GM12874 (cell line): ENCODE measurements around the gene HIPK2.

Source experiments
- CTCF ChIP-seq: IDR thresholded peaks from 2 replicates; pipeline ENCODE4 v1.5.1; 2011; ENCODE audit warnings: low read depth, mild to moderate bottlenecking, control low read depth, low read length, moderate library complexity; ENCODE audit not compliant: insufficient read depth

HIPK2 gene

GRCh38 chr7:139738772-139739171 lies 39.0 kb downstream of the HIPK2 start:
- TF ChIP-seq CTCF: no peak

GRCh38 chr7:139738101-139738489 lies 39.7 kb downstream of the HIPK2 start:
- no peak for TF ChIP-seq CTCF

GRCh38 chr7:139737221-139738100 lies 40.3 kb downstream of the HIPK2 start:
- no peak for TF ChIP-seq CTCF

GRCh38 chr7:139735912-139736595 lies 41.7 kb downstream of the HIPK2 start:
- TF ChIP-seq CTCF: no peak

GRCh38 chr7:139735466-139735865 lies 42.3 kb downstream of the HIPK2 start:
- TF ChIP-seq CTCF: no peak

GRCh38 chr7:139734395-139734794 lies 43.4 kb downstream of the HIPK2 start:
- no peak for TF ChIP-seq CTCF

- no peak for TF ChIP-seq CTCF
Observed at GRCh38 chr7:139733751-139734150, 44.0 kb downstream of the HIPK2 start.
